ENCODE measurements around the gene NUP35.
"Not testable (repeated sequence)": the region's sequence is repeated elsewhere in the genome, so short reads cannot be mapped to it uniquely, and the experiment has no call there.

Gene NUP35

GRCh38 chr2:183134016-183134415, 9.8 kb downstream of the NUP35 start:
- no peak for DNase-seq (ENCODE audit: low read depth)

- no peak for DNase-seq (ENCODE audit: low read depth)
Measured at GRCh38 chr2:183148955-183149354, 24.7 kb downstream of the NUP35 start.

- DNase-seq (ENCODE audit: low read depth): peak; percentile 72
Measured at GRCh38 chr2:183149489-183149888, 25.2 kb downstream of the NUP35 start.

GRCh38 chr2:183152280-183152679, 28.0 kb downstream of the NUP35 start:
- not testable (repeated sequence) for DNase-seq (ENCODE audit: low read depth)

- no peak for DNase-seq (ENCODE audit: low read depth)
Measured at GRCh38 chr2:183153967-183154366, 29.7 kb downstream of the NUP35 start.

GRCh38 chr2:183154772-183155171, 30.5 kb downstream of the NUP35 start:
- DNase-seq (ENCODE audit: low read depth): not testable (repeated sequence)

- no peak for DNase-seq (ENCODE audit: low read depth)
Measured at GRCh38 chr2:183157131-183157530, 32.9 kb downstream of the NUP35 start.

DNA sequence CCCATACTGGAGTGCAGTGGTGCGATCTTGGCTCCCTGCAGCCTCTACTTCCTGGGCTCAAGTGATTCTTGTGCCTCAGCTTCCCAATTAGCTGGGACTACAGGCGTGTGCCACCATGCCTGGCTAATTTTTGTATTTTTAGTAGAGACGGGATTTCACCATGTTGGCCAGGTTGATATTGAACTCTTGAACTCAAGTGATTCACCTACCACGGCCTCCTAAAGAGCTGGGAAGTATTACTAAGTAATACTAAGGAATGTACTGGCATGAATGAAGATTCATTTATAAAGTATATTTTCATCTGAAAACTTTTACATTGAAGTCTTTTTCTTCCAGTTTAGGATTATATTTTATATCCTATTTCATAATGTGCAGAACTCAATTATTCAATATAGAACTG, 38.1 kb downstream of the NUP35 start:
- peak; percentile 56 for DNase-seq (ENCODE audit: low read depth)

- no peak for DNase-seq (ENCODE audit: low read depth)
Measured at GRCh38 chr2:183163821-183164649, 39.8 kb downstream of the NUP35 start.

DNA sequence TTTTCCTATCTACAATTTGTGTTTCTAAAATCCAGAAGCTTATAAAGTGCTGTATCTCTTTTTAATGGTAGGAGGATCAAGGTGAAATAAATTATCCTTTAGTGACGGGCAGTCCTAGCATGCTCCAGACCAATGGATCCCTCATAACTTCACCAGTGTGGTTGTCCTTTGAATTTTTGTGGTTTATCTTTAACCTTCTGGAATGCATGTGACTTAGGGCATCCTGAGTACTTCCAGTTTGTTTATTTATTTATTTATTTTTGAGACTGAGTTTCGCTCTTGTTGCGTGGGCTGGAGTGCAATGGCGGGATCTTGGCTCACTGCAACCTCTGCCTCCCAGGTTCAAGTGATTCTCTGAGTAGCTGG, 40.4 kb downstream of the NUP35 start:
- no peak for DNase-seq (ENCODE audit: low read depth)

- no peak for DNase-seq (ENCODE audit: low read depth)
Measured at GRCh38 chr2:183166210-183166609, 42.0 kb downstream of the NUP35 start.

DNA sequence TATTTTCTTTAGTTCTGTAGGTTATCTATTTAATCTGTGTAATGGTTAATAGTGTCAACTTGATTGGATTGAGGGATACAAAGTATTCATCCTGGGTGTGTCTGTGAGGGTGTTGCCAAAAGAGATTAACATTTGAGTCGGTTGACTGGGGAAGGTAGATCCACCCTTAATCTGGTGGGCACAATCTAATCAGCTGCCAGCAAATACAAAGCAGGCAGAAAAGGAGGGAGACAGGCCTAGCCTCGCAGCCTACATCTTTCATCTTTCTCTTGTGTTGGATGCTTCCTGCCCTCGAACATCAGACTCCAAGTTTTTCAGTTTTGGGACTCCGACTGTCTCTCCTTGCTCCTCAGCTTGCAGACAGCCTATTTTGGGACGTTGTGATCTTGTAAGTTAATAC, 42.7 kb downstream of the NUP35 start:
- not testable (repeated sequence) for DNase-seq (ENCODE audit: low read depth)

DNA sequence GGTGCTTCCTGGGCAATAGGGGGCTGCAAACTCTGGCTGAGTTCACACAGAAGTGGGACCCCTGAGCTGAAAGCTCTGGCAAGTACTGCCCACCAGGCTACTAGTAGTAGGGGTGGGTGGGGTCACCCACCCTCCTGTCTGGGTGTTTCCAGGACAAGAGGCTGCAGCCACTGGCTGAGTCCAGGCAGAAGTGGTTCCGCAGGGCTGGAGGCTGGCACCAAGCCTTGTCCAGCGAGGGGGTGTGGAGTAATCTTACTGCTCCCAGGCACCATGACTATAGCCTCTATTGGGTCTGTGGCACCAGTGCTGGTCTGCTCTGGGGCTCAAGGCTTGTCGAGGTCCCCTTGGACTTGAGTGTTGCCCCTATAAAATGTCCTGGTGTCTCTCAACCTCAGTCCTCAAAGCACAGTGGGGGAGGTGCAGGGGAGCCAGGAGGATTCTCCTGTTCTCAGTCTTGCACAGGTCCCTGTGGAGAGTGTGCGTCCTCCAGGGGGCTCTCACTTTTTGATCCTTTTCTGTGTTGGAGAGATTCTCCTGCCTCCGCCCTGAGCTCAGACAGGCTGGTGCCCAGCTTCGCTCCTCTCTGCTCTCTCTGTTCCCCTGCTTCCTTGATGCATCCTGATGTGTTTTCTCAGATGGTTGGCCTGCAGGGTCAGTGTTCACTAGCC, 48.1 kb downstream of the NUP35 start:
- no peak for DNase-seq (ENCODE audit: low read depth)

DNA sequence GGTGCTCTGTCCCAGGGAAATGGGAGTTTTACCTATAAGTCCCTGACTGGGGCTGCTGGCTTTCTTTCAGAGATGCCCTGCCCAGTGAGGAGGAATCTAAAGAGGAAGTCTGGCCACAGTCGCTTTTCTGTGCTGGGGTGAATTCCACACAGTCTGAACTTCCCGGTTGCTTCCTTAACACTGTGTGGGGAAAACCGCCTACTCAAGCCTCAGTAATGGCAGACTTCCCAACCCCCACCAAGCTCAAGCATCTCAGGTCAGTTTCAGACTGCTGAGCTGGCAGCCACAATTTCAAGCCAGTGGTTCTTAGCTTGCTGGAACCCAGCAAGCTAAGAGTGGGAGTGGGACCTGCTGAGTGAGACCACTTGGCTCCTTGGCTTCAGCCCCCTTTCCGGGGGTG, 54.9 kb downstream of the NUP35 start:
- no peak for DNase-seq (ENCODE audit: low read depth)

DNA sequence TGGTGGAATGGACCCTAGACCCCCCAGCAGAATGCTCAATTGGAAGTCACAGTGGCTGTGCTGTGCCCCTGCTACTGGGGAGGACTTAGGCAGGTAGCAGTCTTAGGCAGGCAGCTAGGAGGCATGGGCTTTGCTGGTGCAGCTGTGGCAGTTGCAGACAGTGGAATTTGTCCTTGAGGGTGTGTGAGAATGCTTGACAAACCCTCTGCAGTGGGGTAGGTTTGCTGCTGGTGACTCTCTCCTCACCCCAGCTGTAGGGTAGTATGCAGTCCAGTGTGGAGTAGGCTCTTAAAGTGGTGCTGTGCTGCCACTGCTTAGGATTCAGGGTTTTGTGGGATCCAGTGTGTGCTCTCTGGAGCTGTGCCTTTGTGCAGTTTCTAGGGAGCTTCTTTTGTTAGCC, 61.3 kb downstream of the NUP35 start:
- DNase-seq (ENCODE audit: low read depth): no peak

DNA sequence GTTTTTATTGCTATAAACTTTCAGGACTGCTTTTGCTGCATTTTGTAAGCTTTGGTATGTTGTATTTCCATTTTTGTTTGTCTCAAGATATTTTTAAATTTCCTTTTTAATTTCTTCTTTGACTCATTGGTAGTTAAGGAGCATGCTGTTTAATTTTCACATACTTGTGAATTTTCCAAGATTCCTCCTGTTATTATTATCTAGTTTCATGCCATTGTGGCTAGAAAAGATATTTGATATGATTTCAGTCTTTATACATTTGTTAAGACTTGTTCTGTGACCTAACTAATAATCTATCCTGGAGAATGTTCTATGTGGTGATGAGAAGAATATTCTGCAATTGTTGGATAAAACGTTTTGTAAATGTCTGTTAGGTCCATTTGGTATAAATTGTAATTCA, 62.1 kb downstream of the NUP35 start:
- peak; percentile 58 for DNase-seq (ENCODE audit: low read depth)

- DNase-seq (ENCODE audit: low read depth): no peak
Measured at GRCh38 chr2:183186766-183187165, 62.5 kb downstream of the NUP35 start.

GRCh38 chr2:183192343-183192742, 68.1 kb downstream of the NUP35 start:
- DNase-seq (ENCODE audit: low read depth): no peak

- no peak for DNase-seq (ENCODE audit: low read depth)
Measured at GRCh38 chr2:183193904-183194303, 69.7 kb downstream of the NUP35 start.

DNA sequence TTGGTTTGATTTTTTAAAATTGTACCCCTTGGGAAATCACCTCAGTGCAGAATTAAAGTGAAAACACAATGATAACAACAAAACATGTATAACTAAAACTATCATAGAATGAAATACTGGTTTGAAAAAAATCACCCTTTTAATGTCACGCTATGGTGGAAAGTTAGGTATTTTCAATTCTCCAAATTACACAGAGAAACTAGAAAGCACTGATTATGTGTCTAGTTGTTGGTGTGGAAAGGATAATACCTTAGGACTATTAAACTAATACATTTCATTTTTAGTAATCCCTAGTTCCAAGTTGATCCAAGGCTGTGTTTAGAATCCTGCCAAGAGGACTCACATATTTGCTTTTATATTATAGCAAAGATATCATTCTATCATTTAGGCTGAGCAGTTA, 71.2 kb downstream of the NUP35 start:
- no peak for DNase-seq (ENCODE audit: low read depth)

DNA sequence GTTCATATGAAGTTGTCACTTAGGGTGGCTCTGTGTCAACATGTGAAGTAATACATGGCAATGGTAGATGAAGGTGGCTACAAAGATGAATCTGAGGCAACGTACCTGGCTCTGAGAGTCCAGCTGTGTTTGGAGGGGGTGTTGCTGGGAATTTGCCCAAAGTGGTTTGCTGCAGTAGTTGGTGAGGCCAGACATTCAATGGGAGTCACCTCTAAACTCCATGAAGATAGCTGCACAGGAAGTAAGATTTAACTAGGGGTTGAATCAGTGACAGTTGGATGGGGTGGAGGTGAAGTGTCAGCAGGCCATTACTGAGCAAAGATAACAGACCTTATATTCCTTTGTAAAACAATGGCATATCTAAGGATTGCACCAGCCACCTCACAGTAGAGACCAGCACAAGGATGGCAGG, 71.8 kb downstream of the NUP35 start:
- DNase-seq (ENCODE audit: low read depth): no peak

DNA sequence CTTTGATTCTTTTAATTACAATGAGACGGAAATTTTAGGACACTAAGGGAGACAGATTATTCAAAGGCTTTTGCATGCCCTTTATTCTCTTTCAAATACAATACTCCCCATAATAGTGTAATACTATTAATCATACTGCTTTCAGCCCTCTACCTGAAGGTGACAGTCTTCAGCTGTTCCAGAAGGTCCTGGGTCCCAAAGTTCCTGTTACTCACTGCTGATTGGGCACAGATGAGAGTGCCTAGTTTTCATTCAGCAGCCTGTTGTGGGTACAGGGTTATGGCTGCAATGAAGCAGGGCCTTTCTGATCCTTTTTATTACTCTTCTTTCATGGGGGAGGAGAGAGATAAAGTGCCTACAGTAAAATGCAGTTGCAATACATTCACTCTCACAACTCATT, 80.2 kb downstream of the NUP35 start:
- DNase-seq (ENCODE audit: low read depth): no peak

DNA sequence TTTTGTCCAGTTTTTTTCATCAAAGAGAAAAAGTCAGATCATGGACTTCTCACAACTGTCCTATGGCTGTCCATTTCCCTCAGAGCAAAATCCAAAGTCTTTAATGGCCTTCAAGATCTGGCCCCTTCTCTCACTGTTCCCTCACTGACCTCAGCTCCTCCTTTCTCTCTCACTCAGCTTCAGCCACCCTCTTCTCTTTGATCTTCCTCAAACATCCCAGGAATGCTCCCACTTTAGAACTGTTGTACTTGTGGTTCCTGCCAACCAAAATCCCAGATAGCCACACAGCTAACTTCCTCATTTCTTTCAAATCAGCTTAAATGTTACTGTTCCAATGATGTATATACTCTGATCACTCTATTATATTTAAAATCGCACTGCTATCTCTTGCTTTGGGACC, 82.9 kb downstream of the NUP35 start:
- DNase-seq (ENCODE audit: low read depth): no peak
